ENCODE results near the gene SUGCT.

GRCh38 chr7:40374575-40374974, 239.8 kb downstream of the SUGCT start:
- TF ChIP-seq SUZ12 (IDR thresholded peaks at IDR 0.05; ENCODE audit: extremely low read depth, insufficient read depth, insufficient read length) = no peak
- TF ChIP-seq ZNF274 (IDR thresholded peaks at IDR 0.05; ENCODE audit: low read depth, low read length) = no peak
- TF ChIP-seq YY1 (IDR thresholded peaks at IDR 0.05; ENCODE audit: insufficient read depth, insufficient read length) = no peak
